ENCODE data around the gene JPT1. TPM values are rescaled to one million over a fixed set of nuclear protein-coding genes. Genes with fewer than 3 reads are reported as not detected.
A peak's percentile ranks its signal among the peaks of the same experiment; 100 is the strongest.

Gene JPT1
- total RNA-seq, 1 experiment from 2014 or later: 265 TPM

DNA sequence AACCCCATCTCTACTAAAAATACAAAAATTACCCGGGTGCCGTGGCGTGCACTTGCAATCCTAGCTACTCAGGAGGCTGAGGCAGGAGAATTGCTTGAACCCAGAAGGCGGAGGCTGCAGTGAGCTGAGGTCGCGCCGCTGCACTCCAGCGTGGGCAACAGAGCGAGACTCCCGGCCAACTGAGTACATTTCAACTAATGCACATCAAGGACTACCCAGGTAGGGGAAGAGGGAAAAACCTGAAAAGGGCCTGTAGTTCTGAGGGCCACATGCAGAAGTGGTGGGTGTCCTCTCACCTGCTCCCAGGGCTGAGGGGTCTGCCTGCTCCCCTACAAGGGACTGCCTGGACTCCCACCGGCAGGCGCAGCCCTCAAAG, 67.1 kb downstream of the JPT1 start:
- H2BK120ac ChIP-seq (ENCODE audit: low read depth, low read length, poor library complexity, severe bottlenecking): no peak overlapping the region
- no peak for DNase-seq
- no peaks in the 10 kb centered on the region for H3K27me3 Mint-ChIP-seq (ENCODE audit: low read depth)
- H2BK20ac ChIP-seq (ENCODE audit: low read depth, low read length, poor library complexity, severe bottlenecking): no peak overlapping the region
- H2AFZ ChIP-seq (ENCODE audit: low read length): no peak overlapping the region
- H3K36me3 Mint-ChIP-seq (ENCODE audit: insufficient read depth in 1 of 3, low read depth in 3 of 3): peaks cover 0 to 4% (median 2%) of the 10 kb centered on the region in 3 experiments; a peak in 4 of 7 replicates
- peak overlapping the region; percentile 66 for H3K9ac ChIP-seq (ENCODE audit: extremely low read depth, insufficient read length, low read length)
- no peak overlapping the region for H2BK12ac ChIP-seq (ENCODE audit: insufficient read length, low read depth, low read length)
- H3K4me2 ChIP-seq (ENCODE audit: insufficient read depth, insufficient read length, low read length): peak overlapping the region; percentile 49
- H4K5ac ChIP-seq (ENCODE audit: insufficient read length, low read depth, low read length): no peak overlapping the region
- no peak overlapping the region for H2AK5ac ChIP-seq (ENCODE audit: insufficient read length, low read length)
- H3K9me3 Mint-ChIP-seq: no peaks in the 10 kb centered on the region
- H3K79me2 ChIP-seq (ENCODE audit: insufficient read depth, low read length): no peaks in the 10 kb centered on the region; the same call in 1 of the 2 replicates
- H3K79me1 ChIP-seq (ENCODE audit: insufficient read depth, low read depth, low read length, poor library complexity, severe bottlenecking): no peaks in the 10 kb centered on the region
- no peak overlapping the region for H3K56ac ChIP-seq (ENCODE audit: insufficient read length, low read depth, low read length)
- WGBS (ENCODE audit: extremely low coverage, insufficient read length, low lambda C conversion rate): no CpG with 5 or more reads among the region's 12 CpGs
- peaks cover 13% of the 10 kb centered on the region; the same call in 1 of the 2 replicates for H3K4me1 ChIP-seq (ENCODE audit: insufficient read depth, low read length)
- H4K91ac ChIP-seq (ENCODE audit: insufficient read length, low read depth, low read length): no peak overlapping the region
- H2BK5ac ChIP-seq (ENCODE audit: insufficient read length, low read length): no peak overlapping the region
- H3K27ac ChIP-seq (ENCODE audit: insufficient read length, low read depth, low read length): peak overlapping the region; percentile 35
- H3K14ac ChIP-seq (ENCODE audit: insufficient read depth, low read length): peak overlapping the region; percentile 50; the same call in 1 of the 2 replicates
- peaks cover 7% of the 10 kb centered on the region for H3K23me2 ChIP-seq (ENCODE audit: insufficient read length, low read depth, low read length, poor library complexity, severe bottlenecking)
- TF ChIP-seq, protein P1, sequence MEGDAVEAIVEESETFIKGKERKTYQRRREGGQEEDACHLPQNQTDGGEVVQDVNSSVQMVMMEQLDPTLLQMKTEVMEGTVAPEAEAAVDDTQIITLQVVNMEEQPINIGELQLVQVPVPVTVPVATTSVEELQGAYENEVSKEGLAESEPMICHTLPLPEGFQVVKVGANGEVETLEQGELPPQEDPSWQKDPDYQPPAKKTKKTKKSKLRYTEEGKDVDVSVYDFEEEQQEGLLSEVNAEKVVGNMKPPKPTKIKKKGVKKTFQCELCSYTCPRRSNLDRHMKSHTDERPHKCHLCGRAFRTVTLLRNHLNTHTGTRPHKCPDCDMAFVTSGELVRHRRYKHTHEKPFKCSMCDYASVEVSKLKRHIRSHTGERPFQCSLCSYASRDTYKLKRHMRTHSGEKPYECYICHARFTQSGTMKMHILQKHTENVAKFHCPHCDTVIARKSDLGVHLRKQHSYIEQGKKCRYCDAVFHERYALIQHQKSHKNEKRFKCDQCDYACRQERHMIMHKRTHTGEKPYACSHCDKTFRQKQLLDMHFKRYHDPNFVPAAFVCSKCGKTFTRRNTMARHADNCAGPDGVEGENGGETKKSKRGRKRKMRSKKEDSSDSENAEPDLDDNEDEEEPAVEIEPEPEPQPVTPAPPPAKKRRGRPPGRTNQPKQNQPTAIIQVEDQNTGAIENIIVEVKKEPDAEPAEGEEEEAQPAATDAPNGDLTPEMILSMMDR (conservative IDR thresholded peaks at IDR 0.05): no peak
- no peak overlapping the region for H4K8ac ChIP-seq (replicated peaks; ENCODE audit: insufficient read length, low read depth, low read length)
- peak overlapping the region; percentile 63 to 79 for H3K4me3 Mint-ChIP-seq
- no peaks in the 10 kb centered on the region for H4K20me1 ChIP-seq (ENCODE audit: control insufficient read depth, insufficient read depth, insufficient read length)
- no peaks in the 10 kb centered on the region for H3K27me3 ChIP-seq (ENCODE audit: insufficient read depth, low read length)
- peak overlapping the region; percentile 50 to 93 (median 89) for H3K27ac Mint-ChIP-seq
- H3K4me1 Mint-ChIP-seq: peaks cover 59% of the 10 kb centered on the region in 2 experiments
- H3K23ac ChIP-seq (ENCODE audit: insufficient read length, low read depth, low read length): no peak overlapping the region
- peak overlapping the region; percentile 64 for H3K18ac ChIP-seq (ENCODE audit: insufficient read length, low read depth, low read length)
- H3K9me3 ChIP-seq (ENCODE audit: control insufficient read depth, low read depth, low read length): no peaks in the 10 kb centered on the region
- no peak overlapping the region for H3K4ac ChIP-seq (ENCODE audit: low read depth, low read length)
- H2BK15ac ChIP-seq (ENCODE audit: low read depth, low read length): no peak overlapping the region
- no peak overlapping the region for H3T11ph ChIP-seq (ENCODE audit: low read length)

Measured in H9 (cell line).